Stimulated activated memory B cell treated with anti-CD40 and anti-IgM and Interleukin-4, amounts not matched to agents 10 μg/mL and 1 μg/mL and 100 μg/mL, for 72 hours (primary cell): ENCODE results near the gene MLKL.

ENCODE experiments used
- ATAC-seq: fragments of 150-1000 bp; cut with Tn5 transposase; 2 replicates; pipeline ENCODE4 v1.10.0; 2021
- H3K27ac Mint-ChIP-seq: one replicate; pipeline ENCODE4 v1.8.0; 2022; ENCODE audit warnings: mild to moderate bottlenecking, mixed read lengths
- H3K27me3 Mint-ChIP-seq: one replicate; pipeline ENCODE4 v1.8.0; 2022; ENCODE audit warnings: mixed read lengths
- H3K36me3 Mint-ChIP-seq: one replicate; pipeline ENCODE4 v1.8.0; 2022; ENCODE audit warnings: mixed read lengths
- H3K4me1 Mint-ChIP-seq: one replicate; pipeline ENCODE4 v1.8.0; 2022; ENCODE audit warnings: mixed read lengths
- H3K4me3 Mint-ChIP-seq: one replicate; pipeline ENCODE4 v1.8.0; 2022; ENCODE audit warnings: mild to moderate bottlenecking, moderate library complexity, mixed read lengths
- H3K9me3 Mint-ChIP-seq: one replicate; pipeline ENCODE4 v1.8.0; 2022; ENCODE audit warnings: mixed read lengths

MLKL gene

GRCh38 chr16:74700438-74701225 is at the start of gene MLKL:
Gene MLKL (minus strand): TSS chr16:74700862. CDS start chr16:74695757, 5,105 bp downstream.
- Mint-ChIP-seq H3K36me3 (peaks cover 1% of the 10 kb centered on the region), H3K27me3 (no peaks in the 10 kb centered on the region), H3K9me3 (no peaks in the 10 kb centered on the region), H3K4me1 (peaks cover 67% of the 10 kb centered on the region), H3K27ac (peak within 1 kb of the TSS; percentile 97), H3K4me3 (peak within 1 kb of the TSS; percentile 97)
- ATAC-seq: peak; percentile 70

DNA sequence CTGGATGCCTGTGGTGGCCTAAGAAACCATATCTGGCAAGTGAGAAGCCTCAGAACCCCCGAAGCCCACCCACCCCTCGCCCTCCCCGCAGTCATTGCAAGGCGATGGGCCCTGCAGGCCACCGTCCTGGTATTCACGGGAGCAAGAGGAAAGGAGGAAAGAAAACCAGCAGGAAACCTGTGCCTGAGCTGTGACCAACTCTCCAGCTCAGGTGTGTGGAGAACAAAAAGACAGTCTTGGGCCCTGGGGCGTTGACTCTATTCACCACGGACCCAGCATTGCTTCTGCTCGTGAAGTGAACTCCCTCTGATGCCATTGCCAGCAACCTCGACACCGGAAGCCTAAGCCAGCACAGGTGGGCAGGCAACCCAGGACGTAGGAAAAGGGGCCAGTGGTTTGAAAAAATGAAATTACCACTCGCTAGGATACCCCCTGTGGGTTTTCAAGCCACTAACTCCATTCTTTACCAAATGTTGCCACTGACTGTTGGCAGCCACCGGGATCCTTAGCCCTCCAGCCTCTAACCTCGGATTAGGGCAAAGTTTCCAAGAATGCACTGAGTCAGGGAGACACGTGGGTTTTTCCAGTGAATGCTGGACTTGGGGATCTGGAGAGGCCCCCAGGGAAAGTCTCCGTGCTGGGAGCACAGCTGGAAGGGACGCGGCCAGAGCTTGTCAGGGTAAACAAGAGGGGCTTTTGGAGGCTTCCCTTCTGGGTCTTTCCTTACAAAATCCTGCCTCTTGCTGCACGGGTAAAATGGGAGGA is 48.8 kb upstream of the MLKL start:
- H3K4me1 Mint-ChIP-seq: no peaks in the 10 kb centered on the region
- no peaks in the 10 kb centered on the region for H3K9me3 Mint-ChIP-seq
- ATAC-seq: no peak
- H3K27ac Mint-ChIP-seq: no peak overlapping the region
- H3K36me3 Mint-ChIP-seq: no peaks in the 10 kb centered on the region
- no peak overlapping the region for H3K4me3 Mint-ChIP-seq
- no peaks in the 10 kb centered on the region for H3K27me3 Mint-ChIP-seq

GRCh38 chr16:74748616-74749026 is 48.0 kb upstream of the MLKL start:
- H3K27ac Mint-ChIP-seq: no peak overlapping the region
- H3K4me3 Mint-ChIP-seq: no peak overlapping the region
- ATAC-seq: no peak

DNA sequence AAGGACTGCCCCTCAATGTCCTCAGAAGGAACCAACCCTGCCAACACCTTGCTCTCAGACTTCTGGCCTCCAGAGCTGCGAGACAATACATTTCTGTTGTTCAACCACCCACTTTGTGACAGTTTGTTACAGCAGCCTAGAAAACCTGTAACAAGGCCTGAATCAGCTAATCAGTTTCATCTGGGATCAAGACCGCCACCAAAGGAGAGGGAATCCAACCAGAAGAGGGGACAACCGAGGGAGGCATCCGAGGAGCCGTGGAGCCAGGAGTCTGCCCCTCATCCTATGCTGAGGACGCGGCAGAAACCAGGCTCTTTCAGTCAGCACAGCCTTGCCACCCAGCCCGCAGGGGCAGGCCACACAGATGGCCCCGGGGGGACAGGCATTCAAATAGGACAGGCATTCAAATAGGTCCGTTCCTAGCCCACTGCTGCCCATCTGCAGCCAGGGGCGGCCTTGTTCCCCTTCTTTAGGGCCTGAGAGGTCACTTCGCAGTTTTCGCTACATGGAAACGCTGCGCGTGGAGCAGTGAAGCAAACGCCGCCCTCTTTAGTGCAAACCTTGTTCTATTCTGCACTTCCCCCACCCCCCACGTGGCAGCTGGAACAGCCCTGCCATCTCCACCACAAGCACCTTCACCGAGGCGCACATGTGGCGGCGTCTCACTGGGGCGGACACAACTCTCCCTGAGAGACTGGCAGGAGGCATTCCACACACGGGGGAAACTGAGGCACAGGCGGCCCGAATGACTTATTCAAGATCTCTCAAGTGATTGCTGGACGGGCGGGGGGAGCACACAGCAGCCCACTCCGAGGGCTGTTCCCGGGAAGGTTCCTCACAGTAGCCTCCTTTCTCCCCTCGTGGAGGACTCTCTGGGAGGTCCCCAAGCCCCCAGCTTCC is 47.3 kb upstream of the MLKL start:
- Mint-ChIP-seq H3K4me3 (no peak overlapping the region), H3K27ac (no peak overlapping the region), H3K36me3 (no peaks in the 10 kb centered on the region), H3K27me3 (no peaks in the 10 kb centered on the region), H3K9me3 (no peaks in the 10 kb centered on the region), H3K4me1 (no peaks in the 10 kb centered on the region)
- no peak for ATAC-seq

More at GRCh38 chr16:74748616-74749026, 48.0 kb upstream of the MLKL start:
- no peaks in the 10 kb centered on the region for H3K4me1 Mint-ChIP-seq
- no peaks in the 10 kb centered on the region for H3K27me3 Mint-ChIP-seq
- no peaks in the 10 kb centered on the region for H3K36me3 Mint-ChIP-seq
- no peaks in the 10 kb centered on the region for H3K9me3 Mint-ChIP-seq

DNA sequence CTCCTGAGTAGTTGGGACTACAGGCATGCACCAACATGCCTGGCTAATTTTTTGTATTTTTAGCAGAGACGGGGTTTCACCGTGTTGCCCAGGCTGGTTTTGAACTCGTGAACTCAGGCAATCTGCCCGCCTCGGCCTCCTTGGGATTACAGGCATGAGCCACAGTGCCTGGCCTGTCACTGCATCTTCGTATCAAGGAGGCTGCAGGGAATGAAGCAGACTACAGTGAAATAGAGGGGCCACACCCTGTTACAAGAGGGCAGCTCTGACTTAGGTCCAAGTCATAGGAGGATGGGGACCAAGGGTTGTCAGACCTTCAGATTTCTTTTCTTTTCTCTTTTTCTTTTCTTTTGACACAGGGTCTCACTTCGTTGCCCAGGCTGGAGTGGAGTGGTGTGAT is 45.3 kb upstream of the MLKL start:
- no peak overlapping the region for H3K4me3 Mint-ChIP-seq
- no peak overlapping the region for H3K27ac Mint-ChIP-seq
- ATAC-seq: no peak
- no peaks in the 10 kb centered on the region for H3K27me3 Mint-ChIP-seq
- no peaks in the 10 kb centered on the region for H3K9me3 Mint-ChIP-seq
- H3K4me1 Mint-ChIP-seq: peaks cover 6% of the 10 kb centered on the region
- no peaks in the 10 kb centered on the region for H3K36me3 Mint-ChIP-seq

DNA sequence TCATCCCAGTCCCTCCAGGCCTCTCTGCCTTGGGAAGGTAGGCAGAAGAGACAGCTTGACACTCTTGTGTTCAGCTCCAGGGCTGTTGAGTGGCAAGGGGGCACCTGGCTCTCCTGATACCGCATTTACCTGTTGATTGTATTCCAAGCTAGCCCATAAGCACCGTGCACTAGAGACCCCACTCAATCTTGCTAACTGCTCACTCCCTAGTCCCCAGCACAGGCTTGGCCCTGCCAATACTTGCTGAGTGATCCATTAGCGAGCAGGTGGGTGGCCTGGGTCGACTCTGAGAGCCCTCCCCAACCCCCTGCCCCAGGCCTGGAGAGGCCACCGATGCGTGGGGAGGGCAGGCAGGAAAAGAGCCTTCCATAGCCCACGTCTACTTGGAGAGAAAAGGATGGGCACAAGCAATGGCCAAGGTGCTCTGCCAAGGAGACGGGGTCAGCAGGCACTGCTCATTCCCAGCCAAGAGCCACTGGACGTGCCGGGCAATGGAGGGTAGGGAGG is 44.5 kb upstream of the MLKL start:
- Mint-ChIP-seq H3K9me3 (no peaks in the 10 kb centered on the region), H3K27ac (no peak overlapping the region), H3K36me3 (no peaks in the 10 kb centered on the region), H3K4me1 (peaks cover 6% of the 10 kb centered on the region), H3K27me3 (no peaks in the 10 kb centered on the region), H3K4me3 (no peak overlapping the region)
- no peak for ATAC-seq

DNA sequence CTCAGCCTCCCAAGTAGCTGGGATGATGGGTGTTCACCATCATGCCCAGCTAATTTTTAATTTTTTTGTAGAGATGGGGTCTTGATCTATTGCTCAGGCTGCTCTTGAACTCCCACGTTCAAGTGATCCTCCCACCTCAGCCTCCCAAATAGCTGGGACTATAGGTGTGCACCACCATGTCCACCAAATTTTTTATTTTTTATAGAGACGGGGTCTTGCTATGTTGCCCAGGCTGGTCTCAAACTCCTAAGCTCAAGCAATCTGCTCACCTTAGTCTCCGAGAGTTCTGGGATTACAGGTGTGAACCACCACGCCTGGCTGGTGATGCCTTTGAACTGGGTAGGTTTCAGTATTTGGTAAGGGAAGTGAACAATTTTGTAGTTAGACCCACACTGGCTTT is 43.9 kb upstream of the MLKL start:
- Mint-ChIP-seq H3K27ac (no peak overlapping the region), H3K9me3 (no peaks in the 10 kb centered on the region), H3K4me1 (peaks cover 6% of the 10 kb centered on the region), H3K27me3 (no peaks in the 10 kb centered on the region), H3K4me3 (no peak overlapping the region), H3K36me3 (no peaks in the 10 kb centered on the region)
- ATAC-seq: no peak

GRCh38 chr16:74743668-74744299 is 43.1 kb upstream of the MLKL start:
- no peak for ATAC-seq
- H3K36me3 Mint-ChIP-seq: no peaks in the 10 kb centered on the region
- no peak overlapping the region for H3K27ac Mint-ChIP-seq
- peaks cover 6% of the 10 kb centered on the region for H3K4me1 Mint-ChIP-seq
- H3K9me3 Mint-ChIP-seq: no peaks in the 10 kb centered on the region
- no peak overlapping the region for H3K4me3 Mint-ChIP-seq
- no peaks in the 10 kb centered on the region for H3K27me3 Mint-ChIP-seq

GRCh38 chr16:74743045-74743667 is 42.5 kb upstream of the MLKL start:
- Mint-ChIP-seq H3K36me3 (peaks cover under 1% of the 10 kb centered on the region), H3K9me3 (no peaks in the 10 kb centered on the region), H3K27ac (no peak overlapping the region), H3K4me3 (no peak overlapping the region), H3K4me1 (peaks cover 6% of the 10 kb centered on the region), H3K27me3 (no peaks in the 10 kb centered on the region)
- ATAC-seq: no peak

DNA sequence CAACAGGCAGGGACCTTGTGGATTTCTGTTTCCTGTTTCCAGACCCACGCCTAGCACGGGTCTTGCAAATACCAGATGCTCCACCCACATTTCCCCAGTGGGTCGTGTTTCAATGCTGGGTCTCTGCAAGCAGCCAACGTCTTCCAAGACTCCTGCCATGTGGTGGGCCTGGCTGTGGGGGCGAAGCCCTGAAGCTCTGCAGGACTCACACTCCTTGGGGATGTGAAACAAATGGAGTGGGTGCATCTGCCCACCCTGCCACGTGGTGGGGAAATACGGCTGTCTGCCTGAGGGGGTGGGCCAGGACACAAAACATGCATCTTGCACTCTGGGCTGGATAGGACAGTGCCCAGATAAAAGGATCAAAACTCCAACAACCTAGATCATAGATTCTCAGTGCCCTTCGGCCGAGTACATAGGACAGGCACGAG is 41.4 kb upstream of the MLKL start:
- H3K9me3 Mint-ChIP-seq: no peaks in the 10 kb centered on the region
- peaks cover 6% of the 10 kb centered on the region for H3K4me1 Mint-ChIP-seq
- no peak for ATAC-seq
- no peaks in the 10 kb centered on the region for H3K27me3 Mint-ChIP-seq
- H3K36me3 Mint-ChIP-seq: peaks cover 7% of the 10 kb centered on the region
- no peak overlapping the region for H3K27ac Mint-ChIP-seq
- no peak overlapping the region for H3K4me3 Mint-ChIP-seq

DNA sequence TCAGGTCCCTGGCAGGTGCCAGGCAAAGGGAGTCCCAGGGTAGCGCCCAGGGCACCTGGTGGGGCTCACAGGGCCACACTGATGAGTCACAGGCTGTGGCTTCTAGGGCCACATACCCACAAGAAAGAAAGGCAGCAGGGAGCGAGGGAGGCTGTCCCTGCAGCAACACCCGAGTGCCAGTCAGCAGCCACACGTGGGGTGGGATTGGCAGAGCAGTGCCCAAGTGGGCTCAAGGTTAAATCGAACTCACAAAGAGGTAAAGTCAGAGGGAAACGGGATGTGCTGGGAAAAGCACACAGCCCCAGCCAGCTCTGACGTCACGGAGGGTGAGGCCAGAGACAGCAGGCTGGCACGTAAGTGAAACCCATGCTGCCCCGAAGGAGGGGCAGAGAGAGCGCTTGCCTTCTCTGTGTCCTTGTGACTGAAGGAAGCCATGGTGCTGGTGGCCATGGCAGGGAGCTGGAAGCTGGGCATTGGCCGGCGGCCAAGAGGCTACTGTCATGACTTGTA is 40.2 kb upstream of the MLKL start:
- H3K4me1 Mint-ChIP-seq: peaks cover 6% of the 10 kb centered on the region
- H3K36me3 Mint-ChIP-seq: peaks cover 7% of the 10 kb centered on the region
- no peaks in the 10 kb centered on the region for H3K9me3 Mint-ChIP-seq
- ATAC-seq: no peak
- H3K27ac Mint-ChIP-seq: no peak overlapping the region
- no peaks in the 10 kb centered on the region for H3K27me3 Mint-ChIP-seq
- H3K4me3 Mint-ChIP-seq: no peak overlapping the region

DNA sequence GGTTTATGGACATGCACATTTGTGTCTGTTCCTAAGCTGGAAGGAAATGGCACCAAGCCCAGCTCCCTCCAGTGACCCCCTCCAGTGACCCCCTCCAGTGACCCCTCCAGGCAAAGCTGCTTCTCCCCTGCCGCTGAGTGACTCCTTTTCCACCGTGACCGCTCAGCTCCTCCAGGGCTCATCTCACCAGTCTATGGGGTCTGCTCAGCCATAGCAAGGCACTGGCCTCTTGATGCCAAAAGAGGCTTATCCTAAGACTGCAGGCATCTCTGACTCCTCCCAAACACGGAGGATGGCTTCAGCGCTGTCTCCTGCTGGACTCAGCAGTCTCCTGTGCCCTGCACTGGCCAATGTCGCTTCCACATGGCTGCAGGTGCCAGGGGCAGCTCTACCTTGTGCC is 38.6 kb upstream of the MLKL start:
- Mint-ChIP-seq H3K27me3 (no peaks in the 10 kb centered on the region), H3K9me3 (no peaks in the 10 kb centered on the region), H3K4me1 (peaks cover 6% of the 10 kb centered on the region), H3K36me3 (peaks cover 7% of the 10 kb centered on the region), H3K4me3 (no peak overlapping the region), H3K27ac (no peak overlapping the region)
- no peak for ATAC-seq

- no peak overlapping the region for H3K27ac Mint-ChIP-seq
- H3K9me3 Mint-ChIP-seq: no peaks in the 10 kb centered on the region
- no peak overlapping the region for H3K4me3 Mint-ChIP-seq
- H3K4me1 Mint-ChIP-seq: peaks cover 6% of the 10 kb centered on the region
- ATAC-seq: no peak
- no peaks in the 10 kb centered on the region for H3K27me3 Mint-ChIP-seq
- H3K36me3 Mint-ChIP-seq: peaks cover 7% of the 10 kb centered on the region
These were observed 38.2 kb upstream of the MLKL start for GRCh38 chr16:74738816-74739215.

DNA sequence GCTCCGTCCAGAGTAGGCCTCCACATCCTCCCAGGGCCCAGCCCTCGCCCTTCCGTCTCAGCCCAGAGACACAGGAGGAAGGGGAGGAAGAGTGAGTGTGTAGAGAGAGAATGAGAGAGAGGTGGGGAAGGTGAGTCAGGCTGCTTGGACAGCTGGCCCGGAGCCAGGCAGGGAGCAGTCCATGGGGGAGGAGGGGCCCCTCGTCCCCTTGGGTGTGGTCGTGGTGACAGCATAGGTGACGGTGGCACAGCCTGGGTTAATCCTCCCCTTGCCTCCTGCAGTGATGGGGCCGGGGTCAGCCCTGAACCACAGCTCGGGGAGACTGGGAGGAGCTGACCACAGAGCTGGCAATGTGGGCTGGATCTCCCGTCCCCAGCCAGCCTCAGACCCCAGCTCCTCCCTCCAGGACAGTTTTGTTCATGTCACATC is 37.5 kb upstream of the MLKL start:
- Mint-ChIP-seq H3K4me3 (no peak overlapping the region), H3K27ac (no peak overlapping the region)

More for the DNA sequence above, 37.5 kb upstream of the MLKL start:
- Mint-ChIP-seq H3K4me1 (peaks cover 6% of the 10 kb centered on the region), H3K27me3 (no peaks in the 10 kb centered on the region), H3K36me3 (peaks cover 7% of the 10 kb centered on the region), H3K9me3 (no peaks in the 10 kb centered on the region)
- no peak for ATAC-seq
